HL-60 (cell line): ENCODE measurements around the gene TFF3.

Experiments used
- DNase-seq, 2 experiments: peaks; one replicate each; pipeline ENCODE4 v3.0.0-alpha.2; 2010 to 2020; ENCODE audit warnings: low read depth in 1 of 2, low spot score in 1 of 2
- H3K27ac ChIP-seq: fragments of 250-450 bp; sonication (Bioruptor Pico); replicated peaks from 2 replicates; pipeline ENCODE4 v1.5.1; 2020; ENCODE audit warnings: mild to moderate bottlenecking, moderate library complexity
- H3K27me3 ChIP-seq: fragments of 250-450 bp; sonication (Bioruptor Pico); 2 replicates; pipeline ENCODE4 v1.5.1; 2021; ENCODE audit warnings: mild to moderate bottlenecking, moderate library complexity; ENCODE audit not compliant: insufficient read depth, poor library complexity, severe bottlenecking
- H3K4me3 ChIP-seq: replicated peaks from 2 replicates; pipeline ENCODE4 v1.5.1; 2011; ENCODE audit warnings: mild to moderate bottlenecking, control low read depth, low read length; ENCODE audit not compliant: insufficient read depth
- GABPA ChIP-seq: IDR thresholded peaks from 2 replicates; pipeline ENCODE4 v1.6.1; 2012; ENCODE audit warnings: low read depth
- POLR2AphosphoS5 ChIP-seq: IDR thresholded peaks from 2 replicates; pipeline ENCODE4 v1.6.1; 2012; ENCODE audit warnings: low read depth
- SPI1 ChIP-seq: IDR thresholded peaks from 2 replicates; pipeline ENCODE4 v1.6.1; 2012; ENCODE audit warnings: low read depth, mild to moderate bottlenecking, borderline replicate concordance
- TF ChIP-seq, protein P1 (sequence below): IDR thresholded peaks from 2 replicates; pipeline ENCODE4 v1.6.1; 2012; ENCODE audit warnings: low read depth; ENCODE audit not compliant: insufficient replicate concordance
- TF ChIP-seq, protein P2 (sequence below): IDR thresholded peaks from one replicate; pipeline ENCODE4 v1.5.1; 2011; ENCODE audit warnings: low read length, control low read depth, inconsistent platforms; ENCODE audit not compliant: insufficient read depth

The TFF3 gene

DNA sequence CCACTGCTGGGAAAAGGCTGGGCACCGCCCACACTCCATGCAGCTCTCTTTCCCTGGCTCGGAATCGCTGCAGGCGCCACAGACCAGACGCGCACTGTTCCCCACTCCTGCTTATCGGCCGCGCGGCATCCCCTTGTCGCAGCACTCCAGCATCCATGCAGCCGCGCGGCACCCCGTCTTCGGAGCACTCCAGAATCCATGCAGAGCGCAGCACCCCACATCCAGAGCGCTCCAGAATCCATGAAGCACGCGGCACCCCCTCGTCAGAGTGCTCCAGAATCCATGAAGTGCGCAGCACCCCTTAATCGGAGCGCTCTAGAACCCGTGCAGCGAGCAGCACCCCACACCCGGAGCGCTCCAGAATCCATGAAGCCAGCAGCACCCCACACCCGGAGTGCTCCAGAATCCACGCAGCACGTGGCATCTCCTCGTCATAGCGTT lies 9.5 kb downstream of the TFF3 start:
- Histone ChIP-seq H3K4me3 (no peak overlapping the region), H3K27ac (no peak overlapping the region), H3K27me3 (no peaks in the 10 kb centered on the region)
- TF ChIP-seq POLR2AphosphoS5, result no peak
- TF ChIP-seq SPI1, result no peak
- TF ChIP-seq, protein P1, sequence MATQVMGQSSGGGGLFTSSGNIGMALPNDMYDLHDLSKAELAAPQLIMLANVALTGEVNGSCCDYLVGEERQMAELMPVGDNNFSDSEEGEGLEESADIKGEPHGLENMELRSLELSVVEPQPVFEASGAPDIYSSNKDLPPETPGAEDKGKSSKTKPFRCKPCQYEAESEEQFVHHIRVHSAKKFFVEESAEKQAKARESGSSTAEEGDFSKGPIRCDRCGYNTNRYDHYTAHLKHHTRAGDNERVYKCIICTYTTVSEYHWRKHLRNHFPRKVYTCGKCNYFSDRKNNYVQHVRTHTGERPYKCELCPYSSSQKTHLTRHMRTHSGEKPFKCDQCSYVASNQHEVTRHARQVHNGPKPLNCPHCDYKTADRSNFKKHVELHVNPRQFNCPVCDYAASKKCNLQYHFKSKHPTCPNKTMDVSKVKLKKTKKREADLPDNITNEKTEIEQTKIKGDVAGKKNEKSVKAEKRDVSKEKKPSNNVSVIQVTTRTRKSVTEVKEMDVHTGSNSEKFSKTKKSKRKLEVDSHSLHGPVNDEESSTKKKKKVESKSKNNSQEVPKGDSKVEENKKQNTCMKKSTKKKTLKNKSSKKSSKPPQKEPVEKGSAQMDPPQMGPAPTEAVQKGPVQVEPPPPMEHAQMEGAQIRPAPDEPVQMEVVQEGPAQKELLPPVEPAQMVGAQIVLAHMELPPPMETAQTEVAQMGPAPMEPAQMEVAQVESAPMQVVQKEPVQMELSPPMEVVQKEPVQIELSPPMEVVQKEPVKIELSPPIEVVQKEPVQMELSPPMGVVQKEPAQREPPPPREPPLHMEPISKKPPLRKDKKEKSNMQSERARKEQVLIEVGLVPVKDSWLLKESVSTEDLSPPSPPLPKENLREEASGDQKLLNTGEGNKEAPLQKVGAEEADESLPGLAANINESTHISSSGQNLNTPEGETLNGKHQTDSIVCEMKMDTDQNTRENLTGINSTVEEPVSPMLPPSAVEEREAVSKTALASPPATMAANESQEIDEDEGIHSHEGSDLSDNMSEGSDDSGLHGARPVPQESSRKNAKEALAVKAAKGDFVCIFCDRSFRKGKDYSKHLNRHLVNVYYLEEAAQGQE, result no peak
- TF ChIP-seq, protein P2, sequence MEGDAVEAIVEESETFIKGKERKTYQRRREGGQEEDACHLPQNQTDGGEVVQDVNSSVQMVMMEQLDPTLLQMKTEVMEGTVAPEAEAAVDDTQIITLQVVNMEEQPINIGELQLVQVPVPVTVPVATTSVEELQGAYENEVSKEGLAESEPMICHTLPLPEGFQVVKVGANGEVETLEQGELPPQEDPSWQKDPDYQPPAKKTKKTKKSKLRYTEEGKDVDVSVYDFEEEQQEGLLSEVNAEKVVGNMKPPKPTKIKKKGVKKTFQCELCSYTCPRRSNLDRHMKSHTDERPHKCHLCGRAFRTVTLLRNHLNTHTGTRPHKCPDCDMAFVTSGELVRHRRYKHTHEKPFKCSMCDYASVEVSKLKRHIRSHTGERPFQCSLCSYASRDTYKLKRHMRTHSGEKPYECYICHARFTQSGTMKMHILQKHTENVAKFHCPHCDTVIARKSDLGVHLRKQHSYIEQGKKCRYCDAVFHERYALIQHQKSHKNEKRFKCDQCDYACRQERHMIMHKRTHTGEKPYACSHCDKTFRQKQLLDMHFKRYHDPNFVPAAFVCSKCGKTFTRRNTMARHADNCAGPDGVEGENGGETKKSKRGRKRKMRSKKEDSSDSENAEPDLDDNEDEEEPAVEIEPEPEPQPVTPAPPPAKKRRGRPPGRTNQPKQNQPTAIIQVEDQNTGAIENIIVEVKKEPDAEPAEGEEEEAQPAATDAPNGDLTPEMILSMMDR, result no peak
- TF ChIP-seq GABPA, result no peak
- DNase-seq, result no peak

DNA sequence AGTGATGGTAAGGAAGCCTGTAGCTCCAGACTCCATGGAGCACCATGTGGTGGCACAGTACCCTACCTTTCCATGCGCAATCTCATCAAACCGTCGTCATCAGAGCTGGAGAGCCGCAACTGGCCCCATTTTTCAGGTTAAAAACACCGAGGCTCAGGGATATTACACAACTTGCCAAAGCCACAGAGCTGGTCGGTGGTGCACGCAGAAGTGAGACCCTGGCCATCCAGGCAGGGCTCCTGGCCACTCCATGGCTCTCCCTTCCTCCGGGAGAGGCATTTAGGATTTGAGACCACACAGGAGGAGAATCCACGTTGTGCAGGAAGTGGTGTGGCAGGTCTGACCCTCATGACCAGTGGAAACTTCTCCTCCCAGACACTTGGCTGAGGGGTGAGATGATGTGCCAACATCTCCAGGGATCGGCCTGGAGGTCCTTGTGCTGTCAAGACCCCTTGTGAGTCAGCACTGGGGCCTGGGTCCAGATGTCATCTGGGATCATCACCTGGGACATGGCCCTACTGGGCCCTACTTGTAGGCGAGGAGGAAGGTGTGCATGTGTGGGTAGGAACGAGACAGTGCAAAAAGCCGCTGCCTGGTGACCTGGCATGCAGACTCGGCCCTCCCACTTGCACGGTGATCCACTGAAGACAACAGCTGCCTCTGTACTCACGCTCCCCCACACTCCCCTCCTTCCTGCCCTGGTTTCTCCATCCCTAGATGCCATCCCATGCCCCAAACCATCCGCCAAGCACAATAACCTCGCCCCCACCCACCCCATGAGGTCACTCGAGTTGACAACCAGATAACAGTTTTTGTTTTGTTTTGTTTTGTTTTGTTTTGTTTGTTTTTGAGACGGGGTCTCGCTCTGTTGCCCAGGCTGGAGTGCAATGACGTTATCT lies 10.4 kb downstream of the TFF3 start:
- H3K4me3 ChIP-seq, result no peak overlapping the region
- DNase-seq, result no peak
- TF ChIP-seq GABPA, result no peak
- TF ChIP-seq SPI1, result no peak
- TF ChIP-seq POLR2AphosphoS5, result no peak
- TF ChIP-seq, protein P1, result no peak
- TF ChIP-seq, protein P2, result no peak
- no peaks in the 10 kb centered on the region for H3K27me3 ChIP-seq
- no peak overlapping the region for H3K27ac ChIP-seq

- TF ChIP-seq, protein P1, result no peak
- TF ChIP-seq POLR2AphosphoS5, result no peak
- TF ChIP-seq, protein P2, result no peak
- TF ChIP-seq GABPA, result no peak
- Histone ChIP-seq H3K27me3 (no peaks in the 10 kb centered on the region), H3K4me3 (no peak overlapping the region), H3K27ac (no peak overlapping the region)
- DNase-seq, result no peak
These were observed 11.8 kb downstream of the TFF3 start for GRCh38 chr21:42303443-42303842.
